ENCODE measurements around the gene GUK1.
"Not testable (repeated sequence)": the region's sequence is repeated elsewhere in the genome, so short reads cannot be mapped to it uniquely, and the experiment has no call there.

Gene GUK1

DNA sequence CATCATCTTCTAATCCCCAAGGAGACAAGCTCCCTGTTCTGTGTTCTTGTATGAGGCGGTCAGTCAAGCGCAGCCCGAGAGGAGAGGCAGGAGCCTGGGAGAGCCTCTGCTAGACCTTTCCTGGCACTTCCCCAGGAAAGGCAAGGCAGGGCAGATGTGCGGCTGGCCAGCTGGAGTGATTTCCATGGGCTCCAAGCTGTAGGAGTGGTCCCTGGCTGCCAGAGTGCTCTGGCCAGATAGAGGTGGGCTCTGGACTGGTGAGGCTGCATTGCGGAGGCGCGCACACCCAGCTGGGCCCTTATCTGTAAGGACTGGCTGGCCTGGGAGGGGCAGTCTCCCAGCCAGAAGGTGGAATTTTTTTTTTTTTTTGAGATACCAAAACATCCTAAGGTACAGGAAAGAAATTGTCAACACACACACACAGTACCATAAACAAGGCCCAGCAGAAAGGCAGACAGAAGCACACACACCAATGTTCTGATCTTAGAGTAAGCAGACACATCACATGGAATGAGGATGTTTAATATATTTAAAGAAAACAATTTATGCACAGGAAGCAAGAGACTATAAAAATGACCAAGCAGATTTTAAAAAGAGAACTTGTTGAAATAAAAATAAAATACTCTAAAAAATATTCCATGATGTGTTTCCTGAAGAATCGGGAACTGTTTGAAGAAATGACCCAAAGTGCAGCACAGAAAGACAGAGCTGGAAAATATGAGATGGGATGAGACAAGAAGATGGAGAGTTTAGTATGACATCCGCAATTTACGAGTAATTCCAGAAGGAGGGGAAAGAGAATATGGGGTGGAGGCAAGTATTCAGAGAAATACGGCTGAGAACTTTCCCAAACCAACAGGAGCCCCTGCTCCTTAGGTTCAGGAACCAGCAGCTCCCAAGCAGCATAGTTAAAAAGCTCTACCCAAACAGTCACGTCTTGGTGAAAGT, 38.9 kb downstream of the GUK1 start:
- no peak for DNase-seq

DNA sequence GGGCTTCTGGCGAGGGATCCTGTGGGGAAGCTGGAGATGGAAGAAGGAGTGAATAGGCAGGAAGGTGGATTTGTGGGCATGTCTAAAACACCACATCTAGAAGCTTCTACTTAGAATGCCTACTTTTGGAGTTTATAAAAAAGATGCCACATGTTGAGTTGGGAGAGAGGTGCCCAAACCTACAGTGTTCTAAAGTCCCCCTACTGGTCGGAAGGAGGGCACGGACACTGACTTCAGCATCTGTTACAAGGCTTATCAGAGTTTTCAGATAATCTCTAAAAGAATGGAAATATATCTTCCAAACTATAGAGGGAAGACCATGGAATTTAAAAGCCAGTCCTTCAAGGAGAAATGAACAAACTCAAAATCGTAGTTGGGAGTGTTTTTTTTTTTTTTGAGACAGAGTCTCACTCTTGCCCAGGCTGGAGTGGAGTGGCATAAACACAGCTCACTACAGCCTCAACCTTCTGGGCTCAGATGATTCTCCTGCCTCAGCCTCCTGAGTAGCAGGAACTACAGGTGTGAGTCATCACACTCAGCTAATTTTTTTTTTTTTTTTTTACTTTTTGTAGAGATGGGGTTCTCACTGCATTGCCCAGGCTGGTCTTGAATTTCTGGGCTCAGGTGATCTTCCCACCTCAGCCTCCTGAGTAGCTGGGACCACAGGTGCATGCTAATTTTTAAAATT, 40.3 kb downstream of the GUK1 start:
- DNase-seq, result no peak

DNA sequence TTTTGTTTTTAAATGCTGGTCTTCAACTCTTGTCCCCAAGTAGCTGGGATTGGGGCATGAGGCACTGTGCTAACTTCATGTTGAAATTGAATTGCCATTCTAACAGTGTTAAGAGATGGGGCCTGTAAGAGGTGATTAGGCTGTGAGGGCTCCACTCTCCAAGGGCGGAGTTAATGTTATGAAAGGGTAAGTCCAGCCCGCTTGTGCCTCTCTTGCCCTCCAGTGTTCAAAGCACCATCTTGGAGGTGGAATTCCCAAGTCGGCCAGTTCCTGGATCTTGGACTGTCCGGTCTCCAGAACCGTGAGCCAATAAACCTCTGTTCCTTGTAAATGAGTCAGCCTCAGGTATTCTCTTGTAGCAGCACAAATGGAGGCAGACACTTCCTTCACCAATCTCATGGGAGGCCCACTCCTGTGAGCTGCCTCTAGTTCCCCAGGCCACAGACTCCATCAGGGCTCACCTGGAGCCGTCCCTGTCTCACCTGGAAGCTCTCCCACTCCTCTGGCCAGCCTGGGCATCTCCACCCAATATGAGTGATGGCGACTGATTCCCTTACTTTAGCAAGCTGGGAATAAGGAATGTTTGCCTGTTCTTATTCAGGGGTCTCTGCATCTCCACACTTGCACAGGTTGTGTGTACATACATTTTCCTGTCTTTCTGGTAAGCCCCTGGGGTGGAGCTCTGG, 41.0 kb downstream of the GUK1 start:
- no peak for DNase-seq

DNA sequence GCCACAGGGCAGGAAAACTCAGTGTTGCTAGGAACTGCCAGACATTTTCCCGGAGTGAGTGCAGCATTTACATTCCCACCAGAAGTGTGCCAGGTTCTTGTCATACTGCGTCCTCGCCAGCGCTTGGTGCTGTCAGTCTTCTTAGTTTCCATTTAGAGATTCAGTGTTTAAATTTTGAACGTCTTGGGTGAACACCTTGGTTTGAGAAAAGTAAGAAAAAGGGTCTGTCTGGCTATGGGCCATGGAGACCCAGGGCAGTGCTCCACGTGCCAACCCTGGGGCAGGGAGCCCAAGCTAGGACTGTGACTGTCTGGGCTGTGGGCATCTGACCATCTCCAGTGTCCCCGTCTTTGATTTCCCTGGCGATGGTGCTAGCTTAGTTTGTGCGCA, 41.6 kb downstream of the GUK1 start:
- no peak for DNase-seq

DNA sequence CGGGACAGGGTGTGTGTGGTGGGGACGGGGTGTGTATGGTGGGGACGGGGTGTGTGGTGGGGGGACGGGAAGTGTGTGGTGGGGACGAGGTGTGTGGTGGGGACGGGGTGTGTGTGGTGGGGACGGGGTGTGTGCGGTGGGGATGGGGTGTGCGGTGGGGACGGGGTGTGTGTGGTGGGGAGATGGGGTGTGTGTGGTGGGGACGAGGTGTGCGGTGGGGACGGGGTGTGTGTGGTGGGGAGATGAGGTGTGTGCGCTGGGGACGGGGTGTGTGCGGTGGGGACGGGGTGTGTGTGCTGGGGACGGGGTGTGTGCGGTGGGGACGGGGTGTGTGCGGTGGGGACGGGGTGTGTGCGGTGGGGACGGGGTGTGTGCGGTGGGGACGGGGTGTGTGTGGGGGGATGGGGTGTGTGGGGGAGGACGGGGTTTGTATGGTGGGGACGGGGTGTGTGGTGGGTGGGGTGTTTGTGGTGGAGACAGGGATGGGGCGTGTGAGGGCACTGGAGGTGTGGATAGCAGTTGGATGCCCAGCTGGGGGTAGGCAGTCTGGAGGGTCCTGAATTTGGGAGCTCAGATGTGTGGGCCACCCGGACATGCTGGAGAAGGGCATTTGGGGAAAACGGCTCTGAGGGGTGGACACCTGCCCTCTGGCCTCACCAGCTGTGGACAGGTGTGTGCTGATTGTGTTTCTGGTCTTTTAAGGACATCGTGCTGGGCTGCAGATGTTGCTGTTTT, 42.4 kb downstream of the GUK1 start:
- DNase-seq, result no peak

DNA sequence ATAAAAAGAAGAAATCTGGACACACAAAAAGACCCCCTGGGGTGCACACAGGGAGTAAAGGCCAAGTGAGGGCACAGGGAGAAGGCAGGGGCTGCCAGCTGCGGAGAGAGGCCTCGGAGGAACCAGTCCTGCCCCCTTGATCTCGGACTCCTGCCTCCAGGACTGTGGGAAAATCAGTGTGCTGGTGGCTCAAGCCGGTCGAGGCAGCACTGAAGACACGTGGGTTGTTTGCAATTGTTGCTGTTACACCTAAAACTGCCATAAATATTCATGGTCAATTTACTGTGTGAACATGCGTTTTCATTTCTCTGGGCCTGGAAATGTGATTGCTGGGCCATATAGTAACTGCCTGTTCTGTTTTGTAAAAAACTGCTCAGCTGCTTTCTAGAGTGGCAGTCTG, 44.1 kb downstream of the GUK1 start:
- no peak for DNase-seq

DNA sequence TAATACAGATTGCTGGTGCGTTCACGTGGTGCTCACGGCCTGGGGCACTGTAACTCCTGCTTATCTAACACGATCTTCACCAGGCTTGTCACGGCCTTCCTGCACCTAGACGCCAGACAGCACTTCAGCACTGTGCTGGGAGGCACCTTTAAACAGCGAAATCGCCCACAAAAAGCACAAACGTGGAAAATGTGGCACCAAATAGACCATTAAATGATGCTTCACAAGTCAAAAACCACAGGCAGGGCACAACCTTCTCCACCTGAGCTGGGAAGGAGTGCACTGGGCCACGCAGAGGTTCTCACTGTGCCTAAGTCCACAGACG, 45.5 kb downstream of the GUK1 start:
- DNase-seq, result no peak

DNA sequence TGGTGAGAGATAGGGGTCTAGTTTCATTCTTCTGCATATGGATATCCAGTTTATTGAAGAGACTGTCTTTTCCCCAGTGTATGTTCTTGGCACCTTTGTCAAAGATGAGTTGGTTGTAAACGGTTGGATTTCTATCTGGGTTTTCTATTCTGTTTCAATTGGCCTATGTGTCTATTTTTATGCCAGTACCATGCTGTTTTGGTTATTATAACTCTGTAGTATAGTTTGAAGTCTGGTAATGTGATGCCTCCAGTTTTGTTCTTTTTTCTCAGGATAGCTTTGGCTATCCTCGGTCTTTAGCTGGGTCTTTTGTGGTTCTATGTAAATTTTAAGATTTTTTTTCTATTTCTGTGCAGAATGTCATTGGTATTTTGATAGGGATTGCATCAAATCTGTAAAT, 48.2 kb downstream of the GUK1 start:
- not testable (repeated sequence) for DNase-seq

DNA sequence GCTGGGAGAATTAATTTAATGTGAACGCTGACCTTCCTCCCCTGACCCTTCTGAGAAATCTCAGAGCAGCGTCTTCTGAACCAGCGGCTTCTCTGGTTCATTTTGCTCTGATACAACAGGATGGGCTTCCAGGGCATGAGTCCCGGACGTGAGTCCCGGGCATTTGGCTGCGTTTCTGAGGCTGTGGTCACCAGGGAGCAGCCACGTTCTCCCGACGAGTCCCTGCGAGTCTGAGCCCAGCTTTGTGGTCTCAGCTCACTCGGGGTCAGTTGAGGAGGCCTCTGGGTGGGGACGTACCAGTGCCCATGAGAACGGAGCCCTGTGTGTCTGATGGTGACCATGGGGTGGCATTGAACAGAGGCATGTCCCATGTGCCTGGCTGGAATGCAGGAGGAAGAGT, 50.1 kb downstream of the GUK1 start:
- no peak for DNase-seq

DNA sequence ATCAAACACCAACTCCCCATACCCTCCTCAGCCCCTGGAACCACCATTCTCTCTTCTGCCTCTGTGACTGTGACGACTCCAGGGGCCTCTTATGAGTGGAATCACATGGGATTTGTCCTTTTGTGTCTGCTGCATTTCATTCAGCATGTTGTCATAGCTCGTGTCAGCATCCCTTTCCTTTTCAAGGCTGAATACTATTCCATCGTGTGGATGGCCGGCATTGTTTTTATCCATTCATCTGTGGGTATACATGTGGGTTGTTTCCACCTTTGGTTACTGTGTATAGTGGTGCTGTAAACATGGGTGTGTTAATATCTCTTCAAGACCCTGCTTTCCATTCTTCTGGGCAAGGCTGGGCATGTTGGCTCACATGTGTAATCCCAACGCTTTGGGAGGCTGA, 50.7 kb downstream of the GUK1 start:
- DNase-seq, result no peak

DNA sequence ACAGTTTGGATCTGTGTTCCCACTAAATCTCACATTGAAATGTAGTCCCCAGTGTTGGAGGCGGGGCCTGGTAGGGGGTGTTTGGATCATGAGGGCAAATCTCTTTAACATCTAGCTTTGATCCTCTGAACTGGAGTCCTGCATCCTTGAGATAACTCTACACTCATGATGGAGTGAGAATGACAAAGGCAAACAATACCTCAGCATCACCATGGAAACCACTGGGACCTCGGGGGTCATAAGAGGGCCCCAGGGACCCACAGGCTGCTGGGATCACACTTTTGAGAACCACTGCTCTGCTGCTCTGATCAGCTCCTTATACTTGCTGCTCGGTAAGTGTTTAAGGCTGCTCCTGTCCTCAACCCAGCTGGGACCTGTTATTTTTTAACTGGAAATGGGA, 54.4 kb downstream of the GUK1 start:
- DNase-seq, result no peak

DNA sequence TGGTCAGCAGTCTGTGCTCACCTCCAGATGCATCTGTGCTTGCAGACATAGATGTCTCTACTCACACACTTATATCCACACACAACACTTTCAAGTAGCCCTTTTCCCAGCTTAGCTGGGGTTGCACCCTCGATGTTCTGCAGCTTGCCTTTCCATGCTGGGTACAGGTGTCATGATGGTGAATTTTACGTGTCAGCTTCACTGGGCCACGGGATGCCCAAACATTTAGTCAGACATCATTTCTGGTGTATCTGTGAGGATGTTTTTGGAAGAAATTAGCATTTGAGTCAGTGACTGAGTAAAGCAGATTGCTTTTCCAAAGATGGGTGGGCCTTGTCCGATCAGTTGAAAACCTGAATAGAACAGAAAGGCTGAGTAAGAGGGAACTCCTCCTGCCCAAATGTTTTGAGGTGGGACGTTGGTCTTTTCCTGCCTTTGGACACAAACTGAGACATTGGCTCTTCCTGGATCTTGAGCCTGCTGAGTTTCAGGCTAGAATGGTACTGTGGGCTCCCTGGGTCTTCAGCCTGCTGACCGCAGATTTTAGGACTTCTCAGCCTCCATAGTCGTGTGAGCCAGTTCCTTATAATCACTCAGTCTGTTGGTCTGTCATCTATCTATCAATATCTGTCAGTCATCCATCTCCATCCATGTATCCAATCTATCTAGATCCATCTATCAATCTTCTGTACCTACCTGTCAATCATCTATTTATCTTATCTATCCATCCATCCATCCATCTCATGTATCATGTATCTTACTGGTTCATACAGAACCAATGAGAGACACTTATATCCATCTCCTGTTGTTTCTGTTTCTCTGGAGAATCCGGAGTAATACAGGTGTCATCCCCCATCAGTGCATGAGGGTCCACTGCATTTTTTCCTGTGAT, 55.1 kb downstream of the GUK1 start:
- DNase-seq, result no peak

DNA sequence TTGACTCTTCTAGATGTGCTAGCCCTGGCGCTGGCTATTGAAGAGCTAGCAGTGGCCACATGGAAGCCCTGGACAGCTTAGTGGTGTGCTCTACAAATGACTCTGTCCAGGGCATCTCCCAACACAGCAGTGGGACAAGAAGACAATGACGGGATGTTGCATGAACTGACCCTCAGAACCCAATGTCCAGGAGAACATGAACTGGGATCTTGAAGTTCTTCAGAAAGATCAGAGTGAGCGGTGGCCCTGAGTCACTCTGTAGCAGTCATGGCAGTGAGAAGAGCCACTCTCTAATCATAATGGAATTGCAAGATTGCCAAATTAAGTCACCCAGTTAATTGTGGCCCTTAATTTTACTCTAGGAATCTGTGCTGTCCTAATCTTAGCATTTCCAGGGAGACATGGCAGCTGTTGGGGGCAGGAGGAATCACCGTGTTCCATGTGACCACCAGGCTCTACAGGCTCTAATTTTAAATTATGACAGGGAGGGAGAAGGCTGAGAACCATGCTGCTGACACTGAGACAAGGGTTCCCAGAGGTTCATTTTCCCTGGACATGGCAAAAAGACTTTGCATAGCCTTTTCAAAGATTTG, 57.6 kb downstream of the GUK1 start:
- DNase-seq, result no peak
